ACHN (cell line): ENCODE measurements around the gene WDFY4.

Experiments
- DNase-seq: peaks from one replicate; pipeline ENCODE4 v3.0.0-alpha.2; 2015
- in situ Hi-C: cut with HindIII; loops from 2 replicates; pipeline ENCODE4 v1.10.0; 2017; ENCODE audit warnings: low sequenced_read_pairs, low pct_ligation_motif_present, low pct_unique_long_range_greater_than_20kb

Gene WDFY4

GRCh38 chr10:48935577-48935976 lies 250.9 kb downstream of the WDFY4 start:
- DNase-seq, result no peak
- in situ Hi-C loops, result no loop called here

- in situ Hi-C loops, result no loop called here
- no peak for DNase-seq
Observed at GRCh38 chr10:48937796-48938195, 253.1 kb downstream of the WDFY4 start.

GRCh38 chr10:48938281-48938680 lies 253.6 kb downstream of the WDFY4 start:
- DNase-seq, result no peak
- in situ Hi-C loops, result no loop called here

GRCh38 chr10:48938990-48939536 lies 254.4 kb downstream of the WDFY4 start:
- in situ Hi-C loops, result no loop called here
- DNase-seq, result no peak

- in situ Hi-C loops, result no loop called here
- no peak for DNase-seq
Observed at GRCh38 chr10:48939790-48940325, 255.2 kb downstream of the WDFY4 start, which contains the start of gene LRRC18. LRRC18 (minus strand) TSS chr10:48939840; CDS start chr10:48914155, 25,685 bp downstream.

- no peak for DNase-seq
- in situ Hi-C loops, result no loop called here
Observed at GRCh38 chr10:48940372-48940771, 255.7 kb downstream of the WDFY4 start.

- no peak for DNase-seq
- in situ Hi-C loops, result no loop called here
Observed at GRCh38 chr10:48940958-48941357, 256.3 kb downstream of the WDFY4 start.

GRCh38 chr10:48941427-48942075 lies 256.9 kb downstream of the WDFY4 start:
- no peak for DNase-seq

GRCh38 chr10:48943096-48943495 lies 258.4 kb downstream of the WDFY4 start:
- DNase-seq, result no peak
- in situ Hi-C loops, result no loop called here

More at GRCh38 chr10:48941427-48942075, 256.9 kb downstream of the WDFY4 start:
- in situ Hi-C loops, result no loop called here

- in situ Hi-C loops, result no loop called here
- no peak for DNase-seq
Observed at GRCh38 chr10:48944171-48944570, 259.5 kb downstream of the WDFY4 start.

- DNase-seq, result no peak
Observed at GRCh38 chr10:48945441-48946130, 260.9 kb downstream of the WDFY4 start.

GRCh38 chr10:48946332-48946731 lies 261.7 kb downstream of the WDFY4 start:
- DNase-seq, result no peak
- in situ Hi-C loops, result no loop called here

More at GRCh38 chr10:48945441-48946130, 260.9 kb downstream of the WDFY4 start:
- in situ Hi-C loops, result no loop called here

- in situ Hi-C loops, result no loop called here
- no peak for DNase-seq
Observed at GRCh38 chr10:48946891-48947500, 262.3 kb downstream of the WDFY4 start.

GRCh38 chr10:48947690-48948469 lies 263.2 kb downstream of the WDFY4 start:
- no peak for DNase-seq
- in situ Hi-C loops, result no loop called here

GRCh38 chr10:48948470-48949037 lies 263.9 kb downstream of the WDFY4 start:
- in situ Hi-C loops, result no loop called here
- no peak for DNase-seq

GRCh38 chr10:48951707-48952106 lies 267.0 kb downstream of the WDFY4 start:
- in situ Hi-C loops, result no loop called here
- DNase-seq, result no peak

- in situ Hi-C loops, result no loop called here
- no peak for DNase-seq
Observed at GRCh38 chr10:48957361-48958151, 272.9 kb downstream of the WDFY4 start.
